ENCODE measurements around the gene NELL1.

The NELL1 gene

DNA sequence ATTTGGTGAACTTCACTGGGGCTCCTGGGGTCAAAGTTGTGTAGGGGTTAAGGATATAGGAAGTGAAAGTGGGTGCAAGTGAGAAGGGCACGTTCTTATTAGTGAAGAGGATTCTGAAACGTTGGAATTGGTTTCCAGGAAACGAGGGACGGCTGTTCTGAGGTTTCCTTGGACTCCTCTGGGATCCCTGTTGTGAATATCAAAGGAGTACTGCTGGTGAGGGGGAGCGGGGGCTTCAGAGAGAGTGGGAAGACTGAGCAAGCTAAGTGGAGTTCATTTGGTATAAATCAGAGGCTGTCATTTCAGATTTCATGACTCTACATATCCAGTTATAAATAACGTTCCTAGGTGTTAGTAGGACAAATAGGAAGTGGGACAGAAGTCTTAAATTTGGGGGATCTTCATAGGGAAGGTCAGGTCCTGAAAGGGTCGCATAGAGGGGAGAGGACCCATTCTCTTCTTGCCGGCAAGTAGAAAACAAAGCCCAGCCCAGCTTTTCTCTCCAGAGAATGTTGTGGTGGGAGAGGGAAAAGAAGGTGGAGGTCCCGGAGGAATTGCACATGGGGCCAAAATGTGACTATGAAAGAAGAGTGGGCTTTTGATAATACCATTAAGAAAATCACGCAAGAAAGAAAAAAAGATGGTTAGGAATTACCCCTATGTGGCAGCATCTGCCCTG lies 1.1 kb upstream of the NELL1 start:
- H3K79me2 ChIP-seq (ENCODE audit: control insufficient read depth, insufficient read depth, low read length, unreplicated experiment), result no peaks in the 10 kb centered on the region
- H3K27me3 ChIP-seq (ENCODE audit: insufficient read depth, low read length), result peaks cover 65% of the 10 kb centered on the region
- H3K4me1 ChIP-seq (ENCODE audit: control insufficient read depth, insufficient read depth, low read length, unreplicated experiment), result no peaks in the 10 kb centered on the region
- no peaks in the 10 kb centered on the region for H3K36me3 ChIP-seq (ENCODE audit: insufficient read depth, low read length)
- H2AFZ ChIP-seq (ENCODE audit: low read length, unreplicated experiment), result no peak overlapping the region
- H3K4me3 ChIP-seq (ENCODE audit: low read depth, low read length), result no peak overlapping the region
- H3K27ac ChIP-seq (ENCODE audit: low read depth, low read length), result no peak overlapping the region

DNA sequence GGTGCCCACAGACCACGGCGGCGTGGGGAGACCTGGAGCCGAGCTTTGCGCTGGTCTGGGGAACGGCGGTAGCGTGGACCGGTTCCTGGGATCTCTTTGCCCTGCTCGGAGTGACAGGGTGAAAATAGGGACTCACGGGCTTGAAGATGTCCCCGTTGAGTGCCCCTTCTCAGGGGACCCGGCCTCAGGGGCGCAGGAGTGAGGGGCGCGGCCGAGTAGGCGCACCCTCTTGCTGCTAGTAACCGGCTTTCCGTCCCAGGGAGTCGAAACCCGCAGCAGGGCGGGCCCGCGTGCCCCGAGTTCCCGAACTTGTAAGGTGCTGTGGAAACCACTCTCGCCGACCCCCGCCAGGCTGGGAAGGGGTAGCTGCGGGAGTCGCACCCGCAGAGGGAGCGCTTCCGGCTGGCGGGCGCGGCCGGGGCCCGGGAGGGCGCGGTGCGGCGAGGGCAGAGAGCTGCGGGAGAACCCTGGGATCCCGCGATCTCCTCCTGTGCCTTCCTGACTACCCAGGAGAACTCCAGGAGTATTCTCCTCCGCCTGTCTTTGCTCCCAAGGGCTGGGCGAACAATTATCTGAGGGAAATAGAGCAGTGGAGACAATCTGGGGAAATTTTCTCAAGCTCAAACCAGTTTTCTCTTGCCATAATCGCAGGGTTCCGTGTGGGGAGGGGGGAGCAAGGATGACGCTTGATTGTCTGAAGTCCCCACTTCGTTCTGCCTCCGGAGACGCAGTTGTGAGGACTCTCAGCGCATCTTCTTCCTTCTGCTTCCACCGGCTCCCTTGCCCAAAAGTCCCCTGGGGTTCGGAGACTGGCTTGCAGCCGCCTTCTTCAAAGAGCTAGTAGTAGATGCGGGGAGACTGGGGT lies 666 bp downstream of the NELL1 start:
- no peaks in the 10 kb centered on the region for H3K4me1 ChIP-seq (ENCODE audit: control insufficient read depth, insufficient read depth, low read length, unreplicated experiment)
- H3K36me3 ChIP-seq (ENCODE audit: insufficient read depth, low read length), result no peaks in the 10 kb centered on the region
- H2AFZ ChIP-seq (ENCODE audit: low read length, unreplicated experiment), result no peak overlapping the region
- no peak overlapping the region for H3K27ac ChIP-seq (ENCODE audit: low read depth, low read length)
- H3K79me2 ChIP-seq (ENCODE audit: control insufficient read depth, insufficient read depth, low read length, unreplicated experiment), result no peaks in the 10 kb centered on the region
- H3K27me3 ChIP-seq (ENCODE audit: insufficient read depth, low read length), result peaks cover 70% of the 10 kb centered on the region
- no peak overlapping the region for H3K4me3 ChIP-seq (ENCODE audit: low read depth, low read length)

DNA sequence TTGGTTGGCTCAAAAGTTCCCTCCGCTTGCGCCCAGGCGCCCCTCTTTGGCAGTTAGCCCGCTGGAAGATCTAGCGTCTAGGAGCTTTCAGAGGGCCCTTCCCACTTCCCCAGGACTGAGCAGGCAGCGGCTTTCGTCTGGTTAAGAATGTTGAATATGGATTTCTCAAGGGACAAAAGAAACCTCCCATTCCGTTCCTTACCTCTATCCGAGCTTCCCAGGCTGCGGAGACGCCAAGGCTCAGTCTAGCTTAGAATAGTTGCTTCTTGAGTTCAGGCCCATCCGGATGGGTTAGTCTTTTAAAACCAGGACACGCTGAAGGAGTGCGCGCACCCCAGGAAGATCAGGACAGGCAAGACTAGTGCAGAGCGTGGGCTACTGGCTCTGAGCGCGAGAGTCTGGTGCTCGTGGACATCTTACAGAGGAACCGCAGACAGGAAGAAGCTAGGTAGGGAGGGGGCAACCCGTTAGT lies 1.6 kb downstream of the NELL1 start:
- no peak overlapping the region for H2AFZ ChIP-seq (ENCODE audit: low read length, unreplicated experiment)
- H3K27me3 ChIP-seq (ENCODE audit: insufficient read depth, low read length), result peaks cover 70% of the 10 kb centered on the region
- no peaks in the 10 kb centered on the region for H3K79me2 ChIP-seq (ENCODE audit: control insufficient read depth, insufficient read depth, low read length, unreplicated experiment)
- H3K4me3 ChIP-seq (ENCODE audit: low read depth, low read length), result no peak overlapping the region
- H3K4me1 ChIP-seq (ENCODE audit: control insufficient read depth, insufficient read depth, low read length, unreplicated experiment), result no peaks in the 10 kb centered on the region
- no peak overlapping the region for H3K27ac ChIP-seq (ENCODE audit: low read depth, low read length)
- no peaks in the 10 kb centered on the region for H3K36me3 ChIP-seq (ENCODE audit: insufficient read depth, low read length)

DNA sequence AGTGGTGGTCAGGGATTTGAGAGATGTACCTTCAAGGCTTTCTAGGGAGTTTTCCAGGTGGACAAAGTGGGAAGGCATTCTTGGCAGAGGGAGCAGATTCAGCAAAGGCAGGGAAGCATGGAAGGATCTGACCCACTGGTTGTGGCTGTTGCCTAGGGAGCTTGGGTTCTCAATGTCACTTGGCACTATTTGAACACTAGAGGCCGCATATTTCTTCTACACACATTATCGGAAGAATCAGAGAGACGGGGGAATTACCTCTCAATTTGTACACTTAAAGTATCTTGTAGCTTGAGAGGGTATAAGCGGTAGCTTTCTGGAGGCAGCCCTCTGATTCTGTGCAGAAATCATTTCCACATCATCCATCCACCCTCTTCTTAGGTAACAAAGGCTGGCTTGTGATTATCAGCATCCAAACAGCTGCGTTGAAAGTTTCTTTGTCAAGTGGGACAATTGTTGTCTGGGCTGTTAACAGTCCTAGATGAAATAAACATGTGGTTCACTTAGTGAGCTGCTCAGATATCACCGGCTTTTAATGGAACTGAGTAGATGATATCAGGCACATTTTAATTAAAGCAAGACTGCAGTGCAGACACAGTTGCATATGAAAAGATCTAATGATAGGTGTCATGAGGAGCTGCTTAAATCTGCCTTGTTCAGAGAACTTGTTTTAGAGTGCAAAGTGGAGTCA lies 2.6 kb downstream of the NELL1 start:
- H3K4me3 ChIP-seq (ENCODE audit: low read depth, low read length), result no peak overlapping the region
- H3K79me2 ChIP-seq (ENCODE audit: control insufficient read depth, insufficient read depth, low read length, unreplicated experiment), result no peaks in the 10 kb centered on the region
- no peaks in the 10 kb centered on the region for H3K4me1 ChIP-seq (ENCODE audit: control insufficient read depth, insufficient read depth, low read length, unreplicated experiment)
- peaks cover 60% of the 10 kb centered on the region for H3K27me3 ChIP-seq (ENCODE audit: insufficient read depth, low read length)
- no peaks in the 10 kb centered on the region for H3K36me3 ChIP-seq (ENCODE audit: insufficient read depth, low read length)
- H2AFZ ChIP-seq (ENCODE audit: low read length, unreplicated experiment), result no peak overlapping the region
- H3K27ac ChIP-seq (ENCODE audit: low read depth, low read length), result no peak overlapping the region

DNA sequence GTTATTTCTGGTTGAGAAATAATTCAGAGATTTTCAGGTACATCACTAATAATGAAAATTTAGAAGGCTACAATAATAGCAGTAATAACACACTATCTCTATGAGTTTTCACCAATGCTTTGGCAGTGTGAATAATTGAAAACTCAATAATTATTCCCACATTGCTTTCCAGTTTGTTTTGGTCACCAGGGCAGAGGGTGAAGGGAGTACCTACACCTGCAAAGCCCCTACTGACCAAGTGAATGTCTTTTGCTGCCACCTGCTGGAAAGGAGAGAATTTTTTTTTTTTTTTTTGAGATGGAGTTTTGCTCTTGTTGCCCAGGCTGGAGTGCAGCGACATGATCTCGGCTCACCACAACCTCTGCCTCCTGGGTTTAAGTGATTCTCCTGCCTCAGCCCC lies 3.2 kb downstream of the NELL1 start:
- H3K27ac ChIP-seq (ENCODE audit: low read depth, low read length), result no peak overlapping the region
- H3K4me3 ChIP-seq (ENCODE audit: low read depth, low read length), result no peak overlapping the region
- no peaks in the 10 kb centered on the region for H3K36me3 ChIP-seq (ENCODE audit: insufficient read depth, low read length)
- peaks cover 59% of the 10 kb centered on the region for H3K27me3 ChIP-seq (ENCODE audit: insufficient read depth, low read length)
- H2AFZ ChIP-seq (ENCODE audit: low read length, unreplicated experiment), result no peak overlapping the region
- H3K79me2 ChIP-seq (ENCODE audit: control insufficient read depth, insufficient read depth, low read length, unreplicated experiment), result no peaks in the 10 kb centered on the region
- H3K4me1 ChIP-seq (ENCODE audit: control insufficient read depth, insufficient read depth, low read length, unreplicated experiment), result no peaks in the 10 kb centered on the region

DNA sequence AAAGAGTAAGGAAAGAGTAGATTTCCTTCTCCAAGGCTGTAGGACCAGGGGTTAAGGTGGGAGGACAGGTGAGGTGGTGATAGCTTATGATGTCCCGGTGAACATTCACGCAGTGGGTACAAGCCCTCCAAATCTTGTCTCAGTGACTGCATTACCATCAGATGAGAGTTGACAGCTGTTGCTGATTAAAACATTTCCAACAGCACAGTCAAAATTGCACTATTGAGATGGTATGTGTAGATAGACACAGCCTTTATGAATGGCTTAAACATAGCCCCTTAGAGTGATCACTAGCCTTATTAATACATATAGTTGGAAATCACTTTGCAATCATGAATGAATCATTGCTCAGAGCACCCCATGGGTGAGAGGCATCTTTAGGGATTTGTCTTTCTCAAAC lies 7.3 kb downstream of the NELL1 start:
- Histone ChIP-seq H3K27me3 (ENCODE audit: insufficient read depth, low read length) (peaks cover 19% of the 10 kb centered on the region), H3K36me3 (ENCODE audit: insufficient read depth, low read length) (no peaks in the 10 kb centered on the region), H3K79me2 (ENCODE audit: control insufficient read depth, insufficient read depth, low read length, unreplicated experiment) (no peaks in the 10 kb centered on the region), H2AFZ (ENCODE audit: low read length, unreplicated experiment) (no peak overlapping the region), H3K27ac (ENCODE audit: low read depth, low read length) (no peak overlapping the region), H3K4me1 (ENCODE audit: control insufficient read depth, insufficient read depth, low read length, unreplicated experiment) (no peaks in the 10 kb centered on the region), H3K4me3 (ENCODE audit: low read depth, low read length) (no peak overlapping the region)

DNA sequence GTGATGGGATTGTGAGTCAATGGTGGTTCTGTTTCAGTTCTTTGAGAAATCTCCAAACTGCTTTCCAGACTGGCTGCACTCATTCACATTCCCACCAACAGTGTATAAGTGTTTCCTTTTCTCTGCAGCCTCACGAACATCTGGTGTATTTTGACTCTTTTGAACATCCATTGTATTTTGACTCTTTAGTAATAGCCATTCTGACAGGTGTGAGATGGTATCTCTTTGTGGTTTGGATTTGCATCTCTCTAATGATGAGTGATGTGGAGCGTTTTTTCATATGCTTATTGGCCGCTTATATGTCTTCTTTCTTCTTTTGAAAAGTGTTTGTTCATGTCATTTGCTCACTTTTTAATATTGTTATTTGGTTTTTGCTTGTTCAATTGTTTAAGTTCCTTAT lies 19.4 kb downstream of the NELL1 start:
- Histone ChIP-seq H3K4me3 (ENCODE audit: low read depth, low read length) (no peak overlapping the region), H3K27ac (ENCODE audit: low read depth, low read length) (no peak overlapping the region)

DNA sequence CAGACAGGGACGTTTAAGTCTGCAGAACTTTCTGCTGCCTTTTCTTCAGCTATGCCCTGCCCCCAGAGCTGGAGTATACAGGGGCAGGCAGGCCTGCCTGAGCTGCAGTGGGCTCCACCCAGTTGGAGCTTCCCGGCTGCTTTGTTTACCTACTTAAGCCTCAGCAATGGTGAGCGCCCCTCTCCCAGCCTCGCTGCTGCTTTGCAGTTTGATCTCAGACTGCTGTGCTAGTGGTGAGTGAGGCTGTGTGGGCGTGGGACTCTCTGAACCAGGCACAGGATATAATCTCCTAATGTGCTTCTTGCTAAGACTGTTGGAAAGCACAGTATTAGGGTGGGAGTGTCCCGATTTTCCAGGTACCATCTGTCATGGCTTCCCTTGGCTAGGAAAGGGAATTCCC lies 38.5 kb downstream of the NELL1 start:
- H2AFZ ChIP-seq (ENCODE audit: low read length, unreplicated experiment), result no peak overlapping the region

More for the DNA sequence above, 19.4 kb downstream of the NELL1 start:
- no peaks in the 10 kb centered on the region for H3K4me1 ChIP-seq (ENCODE audit: control insufficient read depth, insufficient read depth, low read length, unreplicated experiment)
- H3K79me2 ChIP-seq (ENCODE audit: control insufficient read depth, insufficient read depth, low read length, unreplicated experiment), result no peaks in the 10 kb centered on the region
- H3K36me3 ChIP-seq (ENCODE audit: insufficient read depth, low read length), result no peaks in the 10 kb centered on the region
- H2AFZ ChIP-seq (ENCODE audit: low read length, unreplicated experiment), result no peak overlapping the region
- no peaks in the 10 kb centered on the region for H3K27me3 ChIP-seq (ENCODE audit: insufficient read depth, low read length)

DNA sequence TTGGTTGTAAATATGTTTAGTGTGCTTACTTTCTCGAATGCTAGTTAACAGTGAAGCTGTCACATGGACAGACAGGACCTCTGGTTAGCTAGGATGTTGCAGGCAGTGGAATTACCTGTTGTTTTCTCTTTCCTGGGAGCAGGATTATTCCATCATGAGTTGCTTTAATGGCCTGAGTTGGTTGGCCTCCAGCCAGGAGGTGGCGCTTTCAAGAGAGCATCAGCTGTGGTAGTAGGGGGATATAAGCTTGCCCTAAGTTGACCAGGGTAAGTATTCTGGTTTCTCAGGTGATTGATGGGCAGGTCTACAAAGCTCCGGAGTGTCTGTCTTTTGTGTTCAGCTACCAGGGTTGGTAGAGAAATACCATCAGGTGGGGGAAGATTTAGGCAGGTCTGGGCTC lies 43.5 kb downstream of the NELL1 start:
- Histone ChIP-seq H3K79me2 (ENCODE audit: control insufficient read depth, insufficient read depth, low read length, unreplicated experiment) (no peaks in the 10 kb centered on the region), H3K4me3 (ENCODE audit: low read depth, low read length) (no peak overlapping the region), H3K4me1 (ENCODE audit: control insufficient read depth, insufficient read depth, low read length, unreplicated experiment) (no peaks in the 10 kb centered on the region), H2AFZ (ENCODE audit: low read length, unreplicated experiment) (no peak overlapping the region), H3K36me3 (ENCODE audit: insufficient read depth, low read length) (no peaks in the 10 kb centered on the region), H3K27me3 (ENCODE audit: insufficient read depth, low read length) (no peaks in the 10 kb centered on the region), H3K27ac (ENCODE audit: low read depth, low read length) (no peak overlapping the region)

More for the DNA sequence above, 38.5 kb downstream of the NELL1 start:
- H3K36me3 ChIP-seq (ENCODE audit: insufficient read depth, low read length), result no peaks in the 10 kb centered on the region
- no peaks in the 10 kb centered on the region for H3K79me2 ChIP-seq (ENCODE audit: control insufficient read depth, insufficient read depth, low read length, unreplicated experiment)
- H3K4me3 ChIP-seq (ENCODE audit: low read depth, low read length), result no peak overlapping the region
- H3K4me1 ChIP-seq (ENCODE audit: control insufficient read depth, insufficient read depth, low read length, unreplicated experiment), result no peaks in the 10 kb centered on the region
- no peaks in the 10 kb centered on the region for H3K27me3 ChIP-seq (ENCODE audit: insufficient read depth, low read length)
- no peak overlapping the region for H3K27ac ChIP-seq (ENCODE audit: low read depth, low read length)

DNA sequence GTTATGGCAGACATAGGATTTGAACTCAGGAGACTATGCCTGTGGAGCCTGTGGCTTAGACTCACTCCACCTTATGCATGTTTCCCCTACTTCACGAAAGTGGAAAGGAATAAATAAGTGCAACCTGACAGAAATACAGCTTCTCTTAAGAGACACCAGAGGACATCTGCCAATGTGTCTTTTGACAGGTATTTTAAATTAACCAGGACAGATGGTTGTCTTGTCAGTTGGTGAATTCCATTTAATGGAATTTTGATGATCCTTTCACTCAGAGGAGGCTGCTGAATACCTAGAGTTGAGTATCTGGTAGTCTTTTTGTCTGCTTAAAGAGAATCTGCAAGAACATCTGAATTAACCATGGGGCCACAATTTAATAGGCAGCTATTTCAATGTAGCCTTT lies 46.1 kb downstream of the NELL1 start:
- H3K27me3 ChIP-seq (ENCODE audit: insufficient read depth, low read length), result no peaks in the 10 kb centered on the region
- no peak overlapping the region for H3K27ac ChIP-seq (ENCODE audit: low read depth, low read length)
- no peak overlapping the region for H3K4me3 ChIP-seq (ENCODE audit: low read depth, low read length)
- no peaks in the 10 kb centered on the region for H3K79me2 ChIP-seq (ENCODE audit: control insufficient read depth, insufficient read depth, low read length, unreplicated experiment)
- H3K4me1 ChIP-seq (ENCODE audit: control insufficient read depth, insufficient read depth, low read length, unreplicated experiment), result no peaks in the 10 kb centered on the region
- no peaks in the 10 kb centered on the region for H3K36me3 ChIP-seq (ENCODE audit: insufficient read depth, low read length)
- H2AFZ ChIP-seq (ENCODE audit: low read length, unreplicated experiment), result no peak overlapping the region

Measured in ACC112 (cell line).